Mucosa of descending colon (tissue), 3 donors: ENCODE measurements around the gene SYT7. TPM values are rescaled to one million over a fixed set of nuclear protein-coding genes. Genes with fewer than 3 reads are reported as not detected.

Experiments
- ATAC-seq: fragments of 200-7000 bp; cut with Tn5 transposase; one replicate; pipeline ENCODE4 v1.9.1; 2020; ENCODE audit warnings: mild to moderate bottlenecking, moderate library complexity
- DNase-seq, 3 donors: peaks; one replicate each; pipeline ENCODE4 v3.0.0-alpha.2; 2020
- H3K36me3 ChIP-seq: fragments of 200-600 bp; one replicate; pipeline ENCODE4 v1.8.0; 2021; ENCODE audit warnings: low read depth, mild to moderate bottlenecking
- H3K4me1 ChIP-seq: fragments of 200-600 bp; one replicate; pipeline ENCODE4 v1.8.0; 2021; ENCODE audit warnings: low read depth, mild to moderate bottlenecking
- H3K4me3 ChIP-seq: fragments of 200-600 bp; one replicate; pipeline ENCODE4 v1.8.0; 2021; ENCODE audit warnings: mild to moderate bottlenecking
- H3K9me3 ChIP-seq: fragments of 200-600 bp; one replicate; pipeline ENCODE4 v1.8.0; 2021; ENCODE audit warnings: mild to moderate bottlenecking
- CTCF ChIP-seq: fragments of 200-600 bp; IDR thresholded peaks from one replicate; pipeline ENCODE4 v1.8.0; 2022; ENCODE audit warnings: antibody characterized with exemption, mild to moderate bottlenecking
- intact Hi-C, 2 donors: fragments of 100-400 bp; cut with DNase I in 1 of 2; cut with micrococcal nuclease in 1 of 2; formaldehyde crosslinking; loops; one replicate each; pipeline versions ENCODE4 v1.11.0 to v1.11.1; 2022; cut with DNase I, micrococcal nuclease
- total RNA-seq, 3 donors: library from RNA; stranded (reverse); fragmentation: NEBNext Ultra II Directional in 2 of 3; extraction: Animal tissue kit (Norgen Biotek cat#: 25700) in 2 of 3; gene quantifications; one replicate each; pipeline versions ENCODE4 v1.2.1 to v1.2.4, GENCODE V29; 2021 to 2023
- donor health status: DM: no; HTN: no; CAD: no; lungs with moderate emphysema.
- donor health status: DM: no; HTN: no; CAD: no.
- donor health status: DM: no; HTN: yes; CAD: no.

Gene SYT7
- total RNA-seq, 3 donors from 2014 or later: 8.2 to 19.7 (median 19.0) TPM

GRCh38 chr11:61509043-61510029, 71.5 kb downstream of the SYT7 start:
- DNase-seq (peak; percentile 68 to 84 (median 81)), ATAC-seq (peak; percentile 80)
- peak; percentile 33 for TF ChIP-seq CTCF
- H3K4me1 ChIP-seq: peaks cover 16% of the 10 kb centered on the region
- no peaks in the 10 kb centered on the region for H3K36me3 ChIP-seq
- intact Hi-C loops: no loop called here
- H3K4me3 ChIP-seq: no peak overlapping the region
- H3K9me3 ChIP-seq: no peaks in the 10 kb centered on the region

GRCh38 chr11:61507962-61508861, 72.7 kb downstream of the SYT7 start, which contains the start of gene LRRC10B:
TSS of gene LRRC10B (plus strand) at chr11:61508749. CDS start at chr11:61508999, 250 bp downstream.
- H3K9me3 ChIP-seq: no peaks in the 10 kb centered on the region
- peak; percentile 87 for ATAC-seq
- H3K4me3 ChIP-seq: no peak within 1 kb of the TSS
- TF ChIP-seq CTCF: no peak
- peak; percentile 87 to 90 (median 90) for DNase-seq
- intact Hi-C loops: no loop called here
- H3K4me1 ChIP-seq: peaks cover 16% of the 10 kb centered on the region
- no peaks in the 10 kb centered on the region for H3K36me3 ChIP-seq

DNA sequence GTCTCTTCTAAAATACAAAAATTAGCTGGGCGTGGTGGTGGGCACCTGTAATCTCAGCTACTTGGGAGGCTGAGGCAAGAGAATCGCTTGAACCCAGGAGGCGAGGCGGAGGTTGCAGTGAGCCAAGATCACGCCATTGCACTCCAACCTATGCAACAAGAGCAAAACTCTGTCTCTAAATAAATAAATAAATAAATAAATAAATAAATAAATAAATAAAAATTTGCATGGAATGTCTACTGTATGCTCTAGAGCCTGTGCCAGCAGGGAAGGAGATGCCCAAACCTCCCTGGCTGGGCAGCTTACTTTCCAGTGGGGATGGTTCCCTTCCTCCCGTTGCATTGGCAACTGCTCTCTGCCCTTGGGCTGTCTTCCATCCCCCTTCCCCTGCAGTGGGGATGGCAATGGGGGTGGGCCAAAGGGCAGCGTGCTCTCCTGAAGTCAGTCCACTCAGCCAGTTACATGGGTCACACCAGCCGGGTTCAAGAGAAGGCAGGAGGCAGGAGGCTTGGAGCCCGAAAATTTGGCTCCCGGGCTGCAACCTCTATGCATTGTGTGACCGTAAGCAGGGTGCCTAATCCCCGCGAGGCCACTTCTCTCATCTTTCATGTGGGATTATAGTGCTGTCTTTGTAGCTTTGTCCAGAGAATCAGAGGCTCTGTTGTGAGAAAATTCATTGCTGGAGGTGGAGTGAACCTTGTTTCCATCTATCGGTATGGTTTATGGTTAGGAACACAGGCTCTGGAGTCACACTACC, 73.7 kb downstream of the SYT7 start:
- no peak for TF ChIP-seq CTCF

GRCh38 chr11:61505640-61506155, 75.2 kb downstream of the SYT7 start:
- ATAC-seq (no peak), DNase-seq (no peak)
- Histone ChIP-seq H3K36me3 (no peaks in the 10 kb centered on the region), H3K9me3 (no peaks in the 10 kb centered on the region), H3K4me3 (no peak overlapping the region), H3K4me1 (peaks cover 11% of the 10 kb centered on the region)
- intact Hi-C loops: no loop called here
- no peak for TF ChIP-seq CTCF

More for the DNA sequence above, 73.7 kb downstream of the SYT7 start:
- Histone ChIP-seq H3K4me3 (no peak overlapping the region), H3K4me1 (peaks cover 11% of the 10 kb centered on the region), H3K36me3 (no peaks in the 10 kb centered on the region), H3K9me3 (no peaks in the 10 kb centered on the region)
- DNase-seq: no peak
- intact Hi-C loops: no loop called here
- no peak for ATAC-seq

DNA sequence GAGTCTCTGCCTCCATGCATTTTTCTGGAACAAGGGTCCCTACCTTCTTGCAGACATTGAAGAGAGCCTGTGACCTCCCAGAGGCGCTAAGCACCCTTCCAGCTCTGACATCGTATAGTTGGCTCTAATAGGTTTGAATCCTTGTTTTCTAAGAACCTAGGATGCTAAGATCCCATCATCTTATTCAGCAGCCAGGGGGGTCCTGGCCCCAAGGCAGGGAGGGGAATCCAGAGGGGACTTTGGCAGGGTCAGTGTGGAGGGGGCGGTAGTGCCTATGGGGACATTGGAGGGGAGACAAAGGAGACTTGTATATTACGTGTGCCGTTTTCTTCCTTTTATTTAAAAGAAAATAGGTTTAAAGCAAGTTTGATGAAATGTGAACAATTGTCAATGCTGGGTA, 75.8 kb downstream of the SYT7 start:
- no peaks in the 10 kb centered on the region for H3K36me3 ChIP-seq
- H3K4me3 ChIP-seq: no peak overlapping the region
- H3K9me3 ChIP-seq: no peaks in the 10 kb centered on the region
- intact Hi-C loops: no loop called here
- DNase-seq (no peak), ATAC-seq (no peak)
- H3K4me1 ChIP-seq: peaks cover 11% of the 10 kb centered on the region
- no peak for TF ChIP-seq CTCF
